Cardiac fibroblast (primary cell): ENCODE measurements around the gene LSAMP.

Experiments used
- DNase-seq, 2 donors: peaks; one replicate each; pipeline versions ENCODE4 v3.0.0 to v3.0.0-alpha.2; 2010; ENCODE audit warnings: low read depth in 2 of 2
- H3K4me3 ChIP-seq, 2 donors: replicated peaks in 1 of 2; 1 replicate in 1 of 2; 2 replicates in 1 of 2; pipeline ENCODE4 v1.5.1; 2011; ENCODE audit warnings: low read depth in 2 of 2, low read length in 2 of 2, mild to moderate bottlenecking in 2 of 2, moderate library complexity in 1 of 2
- TF ChIP-seq, protein P1 (sequence below): IDR thresholded peaks from one replicate; pipeline ENCODE4 v1.5.1; 2011; ENCODE audit warnings: low read depth, mild to moderate bottlenecking, low read length, inconsistent platforms

The LSAMP gene

GRCh38 chr3:116392291-116392690, 53.0 kb downstream of the LSAMP start:
- TF ChIP-seq, protein P1, sequence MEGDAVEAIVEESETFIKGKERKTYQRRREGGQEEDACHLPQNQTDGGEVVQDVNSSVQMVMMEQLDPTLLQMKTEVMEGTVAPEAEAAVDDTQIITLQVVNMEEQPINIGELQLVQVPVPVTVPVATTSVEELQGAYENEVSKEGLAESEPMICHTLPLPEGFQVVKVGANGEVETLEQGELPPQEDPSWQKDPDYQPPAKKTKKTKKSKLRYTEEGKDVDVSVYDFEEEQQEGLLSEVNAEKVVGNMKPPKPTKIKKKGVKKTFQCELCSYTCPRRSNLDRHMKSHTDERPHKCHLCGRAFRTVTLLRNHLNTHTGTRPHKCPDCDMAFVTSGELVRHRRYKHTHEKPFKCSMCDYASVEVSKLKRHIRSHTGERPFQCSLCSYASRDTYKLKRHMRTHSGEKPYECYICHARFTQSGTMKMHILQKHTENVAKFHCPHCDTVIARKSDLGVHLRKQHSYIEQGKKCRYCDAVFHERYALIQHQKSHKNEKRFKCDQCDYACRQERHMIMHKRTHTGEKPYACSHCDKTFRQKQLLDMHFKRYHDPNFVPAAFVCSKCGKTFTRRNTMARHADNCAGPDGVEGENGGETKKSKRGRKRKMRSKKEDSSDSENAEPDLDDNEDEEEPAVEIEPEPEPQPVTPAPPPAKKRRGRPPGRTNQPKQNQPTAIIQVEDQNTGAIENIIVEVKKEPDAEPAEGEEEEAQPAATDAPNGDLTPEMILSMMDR: no peak
- H3K4me3 ChIP-seq: no peak overlapping the region
- no peak for DNase-seq

- DNase-seq: no peak
- TF ChIP-seq, protein P1: no peak
- no peak overlapping the region for H3K4me3 ChIP-seq
These were observed 53.7 kb downstream of the LSAMP start for GRCh38 chr3:116391296-116392201.

- DNase-seq: no peak
- no peak overlapping the region for H3K4me3 ChIP-seq
- TF ChIP-seq, protein P1: no peak
These were observed 55.0 kb downstream of the LSAMP start for GRCh38 chr3:116390318-116390717.

DNA sequence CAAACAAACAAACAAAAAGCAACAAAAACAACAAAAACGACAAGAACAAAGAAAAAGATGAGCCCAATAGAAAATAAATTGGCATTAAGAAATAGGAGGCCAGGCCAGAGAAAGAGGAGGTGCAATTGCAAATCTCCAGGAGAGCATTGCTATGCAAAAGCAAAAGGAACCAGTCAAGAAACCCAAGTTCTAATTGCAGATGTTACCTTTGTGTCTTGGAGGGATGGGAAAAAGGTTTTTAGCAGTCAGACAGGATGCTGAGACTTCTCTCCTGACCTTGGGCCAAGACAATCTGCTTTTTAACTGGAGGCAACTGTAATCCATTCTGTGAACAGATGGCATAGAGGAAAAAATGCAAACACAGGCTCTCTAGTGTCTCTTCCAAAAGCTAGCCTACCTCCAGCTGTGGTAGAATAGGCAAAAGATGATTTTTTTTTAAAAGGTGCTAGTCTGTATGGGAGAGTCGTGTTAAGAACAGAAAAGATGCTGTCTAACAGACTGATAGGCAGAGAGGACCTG, 56.4 kb downstream of the LSAMP start:
- no peak overlapping the region for H3K4me3 ChIP-seq
- no peak for DNase-seq
- TF ChIP-seq, protein P1: no peak

DNA sequence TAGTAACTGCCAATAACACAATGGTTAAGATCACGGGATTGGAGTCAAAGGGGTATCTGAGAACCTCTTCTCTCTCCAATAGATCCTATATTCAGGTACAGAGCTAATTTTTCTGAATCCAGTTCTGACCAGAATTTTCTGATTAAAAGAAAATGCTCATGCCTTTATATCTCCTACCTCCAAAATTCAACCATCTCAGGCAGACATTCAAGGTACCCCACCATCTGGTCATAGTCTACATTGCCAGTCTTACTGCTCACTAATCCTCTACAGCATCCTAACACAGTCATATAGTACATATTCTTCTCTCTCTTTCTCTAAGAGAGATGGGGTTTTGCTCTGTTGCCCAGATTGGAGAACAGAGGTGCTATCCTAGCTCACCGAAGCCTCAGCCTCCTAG, 59.1 kb downstream of the LSAMP start:
- H3K4me3 ChIP-seq: no peak overlapping the region
- no peak for DNase-seq
- TF ChIP-seq, protein P1: no peak

GRCh38 chr3:116384717-116385116, 60.6 kb downstream of the LSAMP start:
- TF ChIP-seq, protein P1: no peak
- no peak overlapping the region for H3K4me3 ChIP-seq
- no peak for DNase-seq
